ENCODE results near the gene RPS16. TPM values are rescaled to one million over a fixed set of nuclear protein-coding genes. Genes with fewer than 3 reads are reported as not detected.
A peak's percentile ranks its signal among the peaks of the same experiment; 100 is the strongest.

The RPS16 gene
- total and polyA plus RNA-seq, 2 of the 13 experiments (the other 11 are each of a cell fraction or from before 2014, with no cell fraction given), result 488 to 2,583 TPM

GRCh38 chr19:39412100-39412866 lies 23.5 kb downstream of the RPS16 start, which contains the start of gene PLEKHG2 (continued):
- TF ChIP-seq DPF2 (CRISPR knock-in tag; IDR thresholded peaks at IDR 0.05; ENCODE audit: borderline replicate concordance, low read depth), result no peak
- no peak for TF ChIP-seq CC2D1A (CRISPR knock-in tag; IDR thresholded peaks at IDR 0.05)
- TF ChIP-seq XBP1 (CRISPR knock-in tag; IDR thresholded peaks at IDR 0.05), result no peak
- peak; percentile 65 for TF ChIP-seq ATF7 (IDR thresholded peaks at IDR 0.05)
- 0 out of 2 replicates have a peak, but pooled peaks have one; percentile 45 for TF ChIP-seq ATF7 (CRISPR knock-in tag; IDR thresholded peaks at IDR 0.05)
- no peak for TF ChIP-seq ZNF549 (CRISPR knock-in tag; IDR thresholded peaks at IDR 0.05)
- TF ChIP-seq ZNF83 (CRISPR knock-in tag; IDR thresholded peaks at IDR 0.05; ENCODE audit: borderline replicate concordance), result 0 out of 2 replicates have a peak, but pooled peaks have one; percentile 38
- TF ChIP-seq RARG (CRISPR knock-in tag; IDR thresholded peaks at IDR 0.05; ENCODE audit: low read depth), result no peak
- TF ChIP-seq THRA (CRISPR knock-in tag; IDR thresholded peaks at IDR 0.05; ENCODE audit: borderline replicate concordance), result no peak; the same call in 1 of the 2 replicates
- TF ChIP-seq TEAD2 (CRISPR knock-in tag; IDR thresholded peaks at IDR 0.05), result no peak
- peak; percentile 85; the same call in 1 of the 2 replicates for TF ChIP-seq PCBP1 (IDR thresholded peaks at IDR 0.05; ENCODE audit: borderline replicate concordance, low read depth, low read length)
- TF ChIP-seq MAFG (CRISPR knock-in tag; IDR thresholded peaks at IDR 0.05), result no peak
- peak; percentile 98 for TF ChIP-seq ZNF652 (CRISPR knock-in tag; IDR thresholded peaks at IDR 0.05; ENCODE audit: borderline replicate concordance, low read depth)
- peak; percentile 29; the same call in 1 of the 2 replicates for TF ChIP-seq ZSCAN31 (CRISPR knock-in tag; IDR thresholded peaks at IDR 0.05; ENCODE audit: low read depth)
- peak; percentile 84 for TF ChIP-seq RBFOX2 (IDR thresholded peaks at IDR 0.05; ENCODE audit: low read depth, low read length)
- TF ChIP-seq ZNF282 (IDR thresholded peaks at IDR 0.05; ENCODE audit: partially characterized antibody), result no peak
- peak; percentile 72 for TF ChIP-seq ZNF350 (CRISPR knock-in tag; IDR thresholded peaks at IDR 0.05; ENCODE audit: borderline replicate concordance, low read depth)
- TF ChIP-seq MTF1 (CRISPR knock-in tag; IDR thresholded peaks at IDR 0.05), result no peak; the same call in 1 of the 2 replicates
- no peak for TF ChIP-seq ZNF704 (CRISPR knock-in tag; IDR thresholded peaks at IDR 0.05; ENCODE audit: borderline replicate concordance)
- no peak for TF ChIP-seq ZNF572 (CRISPR knock-in tag; IDR thresholded peaks at IDR 0.05)
- peak; percentile 73; the same call in 1 of the 2 replicates for TF ChIP-seq TFAP4 (IDR thresholded peaks at IDR 0.05; ENCODE audit: borderline replicate concordance, low read depth)
- peak; percentile 62; the same call in 1 of the 2 replicates for TF ChIP-seq NR2F6 (IDR thresholded peaks at IDR 0.05)
- TF ChIP-seq NR2F6 (CRISPR knock-in tag; IDR thresholded peaks at IDR 0.05), result 0 out of 2 replicates have a peak, but pooled peaks have one; percentile 5
- TF ChIP-seq PRMT3 (CRISPR knock-in tag; IDR thresholded peaks at IDR 0.05; ENCODE audit: borderline replicate concordance, low read depth), result no peak
- TF ChIP-seq NFKB2 (CRISPR knock-in tag; IDR thresholded peaks at IDR 0.05; ENCODE audit: borderline replicate concordance), result no peak; the same call in 1 of the 2 replicates

Measured in HepG2 (cell line).